ENCODE results near the gene TRERF1.
"Not testable (repeated sequence)": the region's sequence is repeated elsewhere in the genome, so short reads cannot be mapped to it uniquely, and the experiment has no call there.

TRERF1 gene

GRCh38 chr6:42227173-42227850 lies 224.4 kb downstream of the TRERF1 start:
- in situ Hi-C loops (cut with MboI; ENCODE audit: low sequenced_read_pairs) = no loop called here

- in situ Hi-C loops (cut with MboI; ENCODE audit: low sequenced_read_pairs) = no loop called here
Observed at GRCh38 chr6:42226645-42227143, 225.0 kb downstream of the TRERF1 start.

GRCh38 chr6:42226161-42226611 lies 225.5 kb downstream of the TRERF1 start:
- in situ Hi-C loops (cut with MboI; ENCODE audit: low sequenced_read_pairs) = no loop called here

- in situ Hi-C loops (cut with MboI; ENCODE audit: low sequenced_read_pairs) = no loop called here
Observed at GRCh38 chr6:42225419-42225818, 226.3 kb downstream of the TRERF1 start.

- in situ Hi-C loops (cut with MboI; ENCODE audit: low sequenced_read_pairs) = no loop called here
Observed at GRCh38 chr6:42225029-42225339, 226.7 kb downstream of the TRERF1 start.

- in situ Hi-C loops (cut with MboI; ENCODE audit: low sequenced_read_pairs) = no loop called here
Observed at GRCh38 chr6:42224222-42225028, 227.3 kb downstream of the TRERF1 start.

GRCh38 chr6:42222448-42222847 lies 229.3 kb downstream of the TRERF1 start:
- in situ Hi-C loops (cut with MboI; ENCODE audit: low sequenced_read_pairs) = no loop called here

GRCh38 chr6:42221546-42221945 lies 230.2 kb downstream of the TRERF1 start:
- in situ Hi-C loops (cut with MboI; ENCODE audit: low sequenced_read_pairs) = no loop called here

- in situ Hi-C loops (cut with MboI; ENCODE audit: low sequenced_read_pairs) = no loop called here
Observed at GRCh38 chr6:42220807-42221206, 230.9 kb downstream of the TRERF1 start.

- in situ Hi-C loops (cut with MboI; ENCODE audit: low sequenced_read_pairs) = no loop called here
Observed at GRCh38 chr6:42217519-42218367, 234.0 kb downstream of the TRERF1 start, which contains the start of gene MRPS10. MRPS10 (minus strand) TSS chr6:42217861; CDS start chr6:42217849, 12 bp downstream.

GRCh38 chr6:42217157-42217518 lies 234.6 kb downstream of the TRERF1 start:
- in situ Hi-C loops (cut with MboI; ENCODE audit: low sequenced_read_pairs) = no loop called here

- in situ Hi-C loops (cut with MboI; ENCODE audit: low sequenced_read_pairs) = not testable (repeated sequence)
Observed at GRCh38 chr6:42216495-42216894, 235.2 kb downstream of the TRERF1 start.

GRCh38 chr6:42212442-42212841 lies 239.3 kb downstream of the TRERF1 start:
- in situ Hi-C loops (cut with MboI; ENCODE audit: low sequenced_read_pairs) = no loop called here

GRCh38 chr6:42211726-42212125 lies 240.0 kb downstream of the TRERF1 start:
- in situ Hi-C loops (cut with MboI; ENCODE audit: low sequenced_read_pairs) = no loop called here

- in situ Hi-C loops (cut with MboI; ENCODE audit: low sequenced_read_pairs) = no loop called here
Observed at GRCh38 chr6:42210551-42210950, 241.2 kb downstream of the TRERF1 start.

GRCh38 chr6:42207559-42207958 lies 244.2 kb downstream of the TRERF1 start:
- in situ Hi-C loops (cut with MboI; ENCODE audit: low sequenced_read_pairs) = not testable (repeated sequence)

- in situ Hi-C loops (cut with MboI; ENCODE audit: low sequenced_read_pairs) = no loop called here
Observed at GRCh38 chr6:42204768-42205282, 246.9 kb downstream of the TRERF1 start.

- in situ Hi-C loops (cut with MboI; ENCODE audit: low sequenced_read_pairs) = no loop called here
Observed at GRCh38 chr6:42203183-42203582, 248.5 kb downstream of the TRERF1 start.

GRCh38 chr6:42202131-42202915 lies 249.4 kb downstream of the TRERF1 start:
- in situ Hi-C loops (cut with MboI; ENCODE audit: low sequenced_read_pairs) = not testable (repeated sequence)

- in situ Hi-C loops (cut with MboI; ENCODE audit: low sequenced_read_pairs) = no loop called here
Observed at GRCh38 chr6:42201382-42201781, 250.3 kb downstream of the TRERF1 start.

Data from HL-60/S4 (cell line).